Measurements from ENCODE around the gene TNNC2. TPM values are rescaled to one million over a fixed set of nuclear protein-coding genes. Genes with fewer than 3 reads are reported as not detected.

TNNC2 gene
- total and polyA plus RNA-seq, 2 of the 13 experiments (the other 11 are each of a cell fraction or from before 2014, with no cell fraction given): 1.8 to 4.7 TPM

DNA sequence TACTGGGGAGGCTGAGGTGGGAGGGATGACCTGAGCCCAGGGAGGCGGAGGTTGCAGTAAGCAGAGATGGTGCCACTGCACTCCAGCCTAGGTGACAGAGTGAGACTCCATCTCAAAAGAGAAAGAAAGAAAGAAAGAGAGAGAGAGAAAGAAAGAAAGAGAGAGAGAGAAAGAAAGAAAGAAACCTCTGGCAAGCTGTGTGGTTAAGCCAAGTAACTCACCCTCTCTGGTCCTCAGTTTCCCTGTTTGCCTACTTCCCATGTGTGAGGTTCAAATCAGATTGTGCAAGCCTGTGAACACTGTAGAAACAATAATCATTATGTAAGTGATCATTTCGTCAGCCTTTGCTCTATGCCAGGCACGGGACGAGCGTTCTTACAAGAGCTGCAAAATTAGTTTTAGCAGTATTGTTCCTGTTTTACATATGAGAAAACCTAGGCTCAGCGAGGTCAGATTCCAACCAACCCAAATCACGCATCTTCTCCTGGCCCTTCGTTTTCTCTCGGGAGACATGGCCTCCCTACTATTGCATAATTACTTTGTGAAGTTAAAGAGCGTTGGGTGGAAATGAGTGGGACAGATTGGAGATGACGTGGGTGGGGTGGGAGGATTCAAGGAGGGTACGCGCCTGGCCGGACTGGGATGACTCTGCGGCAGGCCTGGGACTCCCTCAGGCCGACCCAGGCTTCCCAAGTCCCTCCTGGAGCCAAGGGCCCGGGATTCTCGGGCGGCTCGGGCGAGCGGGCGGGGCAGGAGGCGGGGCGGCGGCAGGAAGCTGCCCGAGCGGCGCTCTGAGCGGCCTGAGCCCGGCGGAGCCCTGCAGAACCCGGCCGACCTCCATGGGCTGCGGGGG is 6.1 kb upstream of the TNNC2 start, which contains the start of gene SNX21 (continued):
- TF ChIP-seq PRDM10 (CRISPR knock-in tag; IDR thresholded peaks at IDR 0.05; ENCODE audit: low read depth) (no peak), MTERF4 (CRISPR knock-in tag; IDR thresholded peaks at IDR 0.05) (no peak; the same call in 1 of the 2 replicates), ZNF850 (CRISPR knock-in tag; conservative IDR thresholded peaks at IDR 0.05) (peak; percentile 14; the same call in 1 of the 2 replicates), ZNF609 (CRISPR knock-in tag; IDR thresholded peaks at IDR 0.05; ENCODE audit: borderline replicate concordance) (peak; percentile 16; the same call in 1 of the 2 replicates), ZMYM3 (CRISPR knock-in tag; IDR thresholded peaks at IDR 0.05) (peak; percentile 94), ERF (CRISPR knock-in tag; IDR thresholded peaks at IDR 0.05) (peak; percentile 1), ZFP37 (CRISPR knock-in tag; IDR thresholded peaks at IDR 0.05; ENCODE audit: borderline replicate concordance) (no peak), ZNF782 (CRISPR knock-in tag; IDR thresholded peaks at IDR 0.05; ENCODE audit: borderline replicate concordance) (no peak), FOXK1 (CRISPR knock-in tag; IDR thresholded peaks at IDR 0.05; ENCODE audit: borderline replicate concordance, low read depth) (no peak), ZNF83 (CRISPR knock-in tag; IDR thresholded peaks at IDR 0.05; ENCODE audit: borderline replicate concordance) (no peak), CCAR2 (optimal IDR thresholded peaks at IDR 0.05; ENCODE audit: low read depth, low read length) (no peak), ZNF7 (CRISPR knock-in tag; IDR thresholded peaks at IDR 0.05) (no peak), ZSCAN21 (CRISPR knock-in tag; IDR thresholded peaks at IDR 0.05; ENCODE audit: borderline replicate concordance) (peak; percentile 68; the same call in 1 of the 2 replicates), KLF6 (CRISPR knock-in tag; IDR thresholded peaks at IDR 0.05) (peak; percentile 64; the same call in 1 of the 2 replicates), TFAP4 (IDR thresholded peaks at IDR 0.05; ENCODE audit: borderline replicate concordance, low read depth) (no peak), ZNF747 (CRISPR knock-in tag; IDR thresholded peaks at IDR 0.05; ENCODE audit: borderline replicate concordance) (peak; percentile 70; the same call in 1 of the 2 replicates)
- TF ChIP-seq, protein P1, sequence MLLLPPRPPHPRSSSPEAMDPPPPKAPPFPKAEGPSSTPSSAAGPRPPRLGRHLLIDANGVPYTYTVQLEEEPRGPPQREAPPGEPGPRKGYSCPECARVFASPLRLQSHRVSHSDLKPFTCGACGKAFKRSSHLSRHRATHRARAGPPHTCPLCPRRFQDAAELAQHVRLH (CRISPR knock-in tag; IDR thresholded peaks at IDR 0.05; ENCODE audit: borderline replicate concordance, low read depth): 0 out of 2 replicates have a peak, but pooled peaks have one; percentile 3
